IPS-11a (cell line): ENCODE data around the gene NCAPH2.
"Not testable (repeated sequence)": the region's sequence is repeated elsewhere in the genome, so short reads cannot be mapped to it uniquely, and the experiment has no call there.

Experiments used
- H3K4me3 ChIP-seq: one replicate; pipeline ENCODE4 v1.5.1; 2013; ENCODE audit warnings: low read depth, low read length, control low read depth

NCAPH2 gene

GRCh38 chr22:50529416-50529896 lies 21.4 kb downstream of the NCAPH2 start:
- H3K4me3 ChIP-seq, result no peak overlapping the region

DNA sequence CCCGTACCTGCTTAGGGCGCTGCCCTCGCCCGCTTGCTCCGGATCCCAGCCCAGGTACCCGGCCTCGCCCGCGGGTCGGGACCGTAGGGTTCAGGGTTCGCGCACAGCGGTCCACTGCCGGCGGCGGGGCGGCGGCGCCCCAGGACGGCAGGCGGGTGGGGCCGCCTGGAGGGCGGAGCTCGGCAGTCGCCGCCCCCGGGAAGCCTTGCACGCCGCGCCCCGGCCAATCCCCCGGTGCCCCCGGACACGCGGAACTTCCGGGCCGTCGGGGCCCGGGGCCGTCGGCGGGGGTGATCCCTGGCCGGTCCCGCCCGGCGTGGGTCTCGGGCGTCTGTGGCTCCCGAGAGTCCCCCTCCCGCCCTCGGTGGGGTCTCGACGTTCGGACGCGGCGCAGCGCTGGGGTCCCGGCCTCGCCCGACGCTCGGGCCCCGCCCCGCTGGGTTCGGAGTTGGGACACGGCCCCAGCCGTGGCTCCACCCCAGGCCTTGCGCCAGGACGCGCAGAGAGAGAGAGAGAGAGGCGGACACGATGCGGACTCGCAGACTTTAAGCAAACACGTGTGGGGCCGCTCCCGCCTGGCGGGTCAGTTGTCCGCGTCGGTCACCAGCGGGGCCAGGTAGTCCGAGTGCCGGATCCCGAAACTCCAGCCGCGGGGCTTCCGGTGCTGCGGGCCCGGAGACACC lies 22.0 kb downstream of the NCAPH2 start, which contains the start of gene TYMP:
Gene TYMP, minus strand, starts transcription at position 116 of the 683 bp plus-strand sequence. CDS start 303 bp downstream, outside the sequence.
- peak within 1 kb of the TSS; percentile 27 for H3K4me3 ChIP-seq

DNA sequence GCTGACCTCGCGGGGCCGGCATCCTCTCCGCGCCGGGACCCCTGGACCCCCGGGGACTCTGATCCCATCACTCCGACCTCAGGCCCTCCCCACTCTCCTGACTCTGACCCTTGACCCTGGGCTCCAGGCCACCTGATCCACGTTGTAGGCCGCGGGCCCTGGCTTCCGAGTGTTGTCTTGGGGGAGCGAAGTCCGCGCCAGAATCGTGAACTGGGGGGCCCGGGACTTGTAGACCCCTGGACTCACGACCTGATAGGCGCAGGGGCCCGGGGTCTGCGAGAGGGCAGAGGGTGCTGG lies 22.5 kb downstream of the NCAPH2 start:
- H3K4me3 ChIP-seq, result peak overlapping the region; percentile 27

GRCh38 chr22:50530877-50531545 lies 23.0 kb downstream of the NCAPH2 start:
- H3K4me3 ChIP-seq, result no peak overlapping the region

DNA sequence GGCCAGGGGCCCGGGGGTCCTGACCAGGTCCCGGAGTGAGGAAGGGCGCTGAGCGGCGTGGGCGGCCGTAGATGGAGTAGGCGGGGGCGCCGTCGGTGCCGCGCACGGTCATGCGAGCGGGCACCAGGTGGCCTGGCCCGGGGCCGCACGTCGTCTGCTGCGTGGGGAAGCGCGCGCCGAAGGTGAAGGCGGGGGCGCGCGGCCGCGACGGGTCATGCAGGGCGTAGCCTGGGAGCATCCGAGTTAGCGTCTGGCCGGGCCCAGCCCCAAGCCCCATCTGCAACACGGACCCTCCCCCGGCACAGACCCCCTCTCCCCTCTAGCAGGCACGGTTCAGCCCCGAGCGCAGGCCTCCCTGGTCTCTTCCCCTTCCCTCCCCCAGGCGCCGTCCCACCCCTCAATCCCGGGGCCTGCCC lies 23.5 kb downstream of the NCAPH2 start:
- peak overlapping the region; percentile 28 for H3K4me3 ChIP-seq

DNA sequence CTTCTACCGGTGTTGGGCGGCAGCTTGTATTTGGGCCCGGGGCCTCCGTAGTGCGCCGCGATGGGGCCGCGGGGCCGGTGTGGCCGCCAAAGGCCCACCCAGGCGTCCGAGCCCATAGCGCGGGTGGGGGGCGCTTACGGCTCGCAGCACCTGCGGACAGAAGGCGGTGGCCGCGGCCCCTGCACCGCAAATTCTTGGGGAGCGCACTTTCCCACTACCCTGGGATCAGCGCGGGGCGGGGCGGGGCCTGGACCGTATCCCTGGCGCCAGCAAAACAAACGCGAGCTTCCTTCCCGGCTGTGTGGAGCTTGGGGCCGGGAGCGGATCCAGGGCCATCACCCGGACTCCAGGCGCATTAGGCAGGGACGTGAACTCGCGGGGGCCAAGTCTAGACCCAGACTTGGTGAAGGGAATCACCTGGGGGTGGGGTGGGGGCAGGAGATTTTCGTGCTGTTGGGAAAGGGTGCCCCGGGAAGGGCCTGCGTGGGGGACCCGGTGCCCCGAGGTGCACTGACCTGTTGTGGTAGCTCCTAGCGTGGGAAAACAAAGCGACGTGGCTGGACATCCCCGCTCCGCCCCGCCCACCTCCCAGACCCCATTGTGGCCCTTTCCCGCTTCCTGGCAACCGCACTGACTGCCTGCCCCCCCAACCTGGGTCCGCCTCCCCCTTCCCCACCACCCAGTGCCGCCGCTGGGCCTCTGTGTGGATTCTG lies 24.1 kb downstream of the NCAPH2 start:
- peak overlapping the region; percentile 28 for H3K4me3 ChIP-seq

DNA sequence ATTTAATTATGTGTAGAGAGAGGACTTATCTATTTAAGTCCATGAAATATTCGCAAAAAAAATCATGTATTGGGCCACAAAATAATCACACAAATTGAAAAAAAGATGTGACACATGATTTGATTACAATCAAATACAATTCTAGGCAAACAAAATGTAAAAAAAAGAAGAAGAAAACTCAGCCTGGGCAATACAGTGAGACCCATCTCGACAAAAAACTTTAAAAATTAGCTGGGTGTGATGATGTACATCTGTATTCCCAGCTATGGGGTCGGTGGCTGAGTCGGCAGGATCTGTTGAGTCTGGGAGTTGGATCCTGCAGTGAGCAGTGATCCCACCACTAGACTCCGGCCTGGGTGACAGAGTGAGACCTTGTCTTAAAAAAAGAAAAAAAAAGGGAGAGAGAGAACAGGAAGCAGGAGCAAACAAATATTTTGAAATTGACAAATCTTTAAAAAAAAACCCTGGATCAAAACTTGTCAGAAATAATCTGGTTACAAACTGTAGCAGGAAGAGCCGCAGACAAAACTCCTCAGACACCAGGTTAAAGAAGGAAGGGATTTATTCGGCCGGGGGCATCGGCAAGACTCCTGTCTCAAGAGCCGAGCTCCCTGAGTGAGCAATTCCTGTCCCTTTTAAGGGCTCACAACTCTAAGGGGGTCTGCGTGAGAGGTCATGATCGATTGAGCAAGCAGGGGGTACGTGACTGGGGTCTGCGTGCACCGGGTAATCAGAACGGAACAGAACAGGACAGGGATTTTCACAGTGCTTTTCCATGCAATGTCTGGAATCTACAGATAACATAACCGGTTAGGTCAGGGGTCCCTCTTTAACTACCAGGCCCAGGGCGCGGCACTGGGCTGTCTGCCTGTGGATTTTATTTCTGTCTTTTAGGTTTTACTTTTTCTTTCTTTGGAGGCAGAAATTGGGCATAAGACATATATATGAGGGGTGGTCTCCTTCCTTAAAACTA lies 25.1 kb downstream of the NCAPH2 start:
- no peak overlapping the region for H3K4me3 ChIP-seq

DNA sequence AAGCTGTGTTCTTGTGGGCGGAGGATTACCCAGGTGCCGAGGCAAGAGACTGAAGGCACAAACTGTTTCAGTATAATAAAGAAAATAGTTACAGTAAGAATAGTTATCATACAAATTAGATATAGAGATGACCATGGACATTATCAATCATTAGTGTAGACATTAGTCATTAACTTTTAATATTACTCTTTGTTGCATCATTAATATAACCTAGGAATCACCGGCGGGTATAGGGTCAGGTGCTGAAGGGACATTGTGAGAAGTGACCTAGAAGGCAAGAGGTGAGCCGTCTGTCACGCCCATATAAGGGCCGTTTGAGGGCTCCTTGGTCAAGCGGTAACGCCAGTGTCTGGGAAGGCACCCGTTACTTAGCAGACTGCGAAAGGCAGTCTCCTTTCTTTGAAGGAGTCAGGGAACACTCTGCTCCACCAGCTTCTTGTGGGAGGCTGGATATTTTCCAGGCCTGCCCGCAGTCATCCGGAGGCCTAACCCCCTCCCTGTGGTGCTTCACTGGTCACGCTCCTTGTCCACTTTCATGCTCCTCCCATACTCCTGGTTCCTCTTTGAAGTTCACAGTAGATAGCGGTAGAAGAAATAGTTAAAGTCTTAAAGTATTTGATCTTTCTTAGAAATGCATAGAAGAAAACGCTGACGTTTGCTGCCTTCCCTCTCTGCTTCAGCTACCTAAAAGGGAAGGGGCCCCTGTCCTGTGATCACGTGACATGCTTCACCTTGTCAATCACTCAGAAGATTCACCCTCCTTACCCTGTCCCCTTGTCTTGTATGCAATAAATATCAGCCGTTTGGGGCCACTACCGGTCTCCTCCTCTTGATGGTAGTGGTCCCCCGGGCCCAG lies 26.1 kb downstream of the NCAPH2 start:
- not testable (repeated sequence) for H3K4me3 ChIP-seq

GRCh38 chr22:50535113-50535512 lies 27.1 kb downstream of the NCAPH2 start:
- H3K4me3 ChIP-seq, result no peak overlapping the region

DNA sequence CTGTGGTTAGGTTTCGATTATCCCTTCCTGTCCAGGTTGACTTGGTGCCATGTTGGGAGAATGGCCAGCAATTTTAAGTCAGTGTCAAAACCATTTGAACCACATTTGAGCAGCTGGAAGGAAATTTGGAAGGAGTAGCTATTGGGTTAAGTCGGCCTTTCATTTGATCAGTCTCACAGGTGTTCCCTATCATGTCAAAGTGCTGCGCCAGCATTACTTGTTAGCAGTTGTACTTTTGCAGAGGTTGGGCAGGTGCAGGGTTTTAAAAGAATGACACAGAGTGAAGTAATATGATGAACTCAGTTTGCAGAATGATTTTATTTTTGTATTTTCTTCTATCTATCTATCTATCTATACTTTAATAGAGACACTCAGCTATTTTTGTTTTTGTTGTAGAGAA lies 28.2 kb downstream of the NCAPH2 start:
- no peak overlapping the region for H3K4me3 ChIP-seq

GRCh38 chr22:50537765-50538164 lies 29.7 kb downstream of the NCAPH2 start:
- H3K4me3 ChIP-seq, result no peak overlapping the region

DNA sequence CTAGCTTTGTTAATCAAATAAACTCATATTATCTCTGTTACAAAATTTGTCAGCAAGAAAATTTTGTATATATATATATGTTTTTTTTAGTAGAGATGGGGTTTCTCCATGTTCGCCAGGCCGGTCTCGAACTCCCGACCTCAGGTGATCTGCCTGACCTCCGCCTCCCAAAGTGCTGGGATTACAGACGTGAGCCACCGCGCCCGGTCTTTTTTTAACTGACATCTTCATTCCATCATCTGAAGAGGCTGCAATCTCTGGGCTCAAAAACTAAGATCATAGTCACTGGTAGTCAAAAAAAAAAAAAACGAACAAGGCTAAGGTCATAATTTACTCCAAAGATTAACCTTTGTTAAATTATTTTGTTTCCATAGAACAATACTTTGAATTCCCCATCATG lies 32.4 kb downstream of the NCAPH2 start:
- H3K4me3 ChIP-seq, result no peak overlapping the region

- H3K4me3 ChIP-seq, result not testable (repeated sequence)
These were observed 33.6 kb downstream of the NCAPH2 start for GRCh38 chr22:50541667-50542026.

DNA sequence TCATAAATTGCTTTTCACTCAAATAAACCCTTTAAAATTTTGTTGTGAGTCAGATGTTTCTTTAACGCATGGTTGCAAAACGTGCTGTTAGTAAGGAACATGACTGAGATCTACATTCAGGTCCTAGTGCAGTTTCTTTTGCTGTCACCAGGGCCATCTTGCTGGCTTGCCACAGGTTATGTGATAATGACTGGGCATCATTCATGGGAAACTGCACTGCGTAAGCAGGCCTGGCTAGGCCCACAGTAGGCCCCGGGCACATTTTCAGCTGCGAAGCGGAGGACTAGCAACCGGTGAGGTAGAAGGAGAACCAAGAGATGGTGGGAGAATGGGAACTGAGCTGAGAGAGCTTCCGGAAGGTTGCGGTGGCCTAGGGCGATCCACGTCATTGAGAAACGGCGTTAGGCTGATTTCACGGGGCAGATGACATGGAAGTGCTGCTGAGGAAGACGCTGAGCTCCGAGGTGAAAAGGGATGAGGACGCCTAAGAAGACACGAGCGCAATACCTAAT lies 34.4 kb downstream of the NCAPH2 start:
- H3K4me3 ChIP-seq, result no peak overlapping the region

DNA sequence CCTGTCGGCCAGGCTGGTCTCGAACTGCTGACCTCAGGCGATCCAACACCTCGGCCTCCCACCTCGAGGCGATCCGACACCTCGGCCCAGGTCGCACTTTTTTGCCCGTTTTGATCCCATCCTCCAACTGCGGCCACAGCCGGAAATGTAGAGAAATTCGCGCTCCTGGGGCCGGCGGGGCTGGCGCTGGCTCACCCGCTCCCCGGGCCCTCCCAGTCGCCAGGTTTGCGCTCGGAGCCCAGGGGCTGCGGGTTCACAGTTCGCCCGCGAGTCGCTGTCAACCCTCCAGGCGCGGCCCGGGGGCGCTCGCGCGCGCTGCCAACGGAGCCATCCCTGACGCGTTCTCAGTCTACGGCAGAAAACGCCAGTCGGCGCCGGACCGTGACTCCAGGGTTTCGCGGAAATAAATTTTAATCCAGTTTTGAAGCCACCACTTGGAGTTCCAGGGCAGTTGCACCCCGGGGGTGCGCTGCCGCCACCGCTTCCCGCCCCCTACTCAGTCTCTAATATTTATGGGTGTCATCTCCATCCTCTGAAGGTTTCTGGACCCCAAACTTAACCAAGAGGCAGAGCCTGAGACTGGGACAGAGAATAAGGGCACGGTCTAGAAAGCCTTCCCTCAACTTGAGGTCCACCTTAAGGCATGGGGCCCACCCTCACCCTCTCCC lies 36.2 kb downstream of the NCAPH2 start:
- no peak overlapping the region for H3K4me3 ChIP-seq

DNA sequence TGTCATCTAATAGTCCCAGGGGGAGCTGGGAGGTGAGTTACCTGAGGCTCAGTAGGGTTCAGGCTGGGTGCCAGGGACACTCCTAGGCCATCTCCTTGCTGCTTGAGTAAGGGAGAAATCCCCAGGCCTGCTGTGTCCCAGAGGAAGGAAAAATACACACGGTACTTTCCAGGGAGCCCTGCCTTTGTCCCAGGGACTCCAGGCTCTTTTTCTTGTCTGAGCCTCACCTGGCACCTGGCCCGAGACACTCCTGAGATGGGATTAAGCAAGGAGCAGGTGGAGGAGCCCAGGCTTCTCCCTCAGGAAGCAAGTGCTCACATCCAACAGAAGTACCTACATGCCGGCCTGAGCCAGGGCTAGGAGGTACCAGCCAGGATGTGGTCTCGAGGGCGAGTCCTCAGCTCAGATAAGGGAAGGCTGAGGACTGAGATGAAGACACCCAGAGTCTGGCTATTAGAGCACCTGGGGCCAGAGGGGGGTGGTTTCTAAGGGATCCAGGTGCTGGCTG lies 36.8 kb downstream of the NCAPH2 start:
- no peak overlapping the region for H3K4me3 ChIP-seq

DNA sequence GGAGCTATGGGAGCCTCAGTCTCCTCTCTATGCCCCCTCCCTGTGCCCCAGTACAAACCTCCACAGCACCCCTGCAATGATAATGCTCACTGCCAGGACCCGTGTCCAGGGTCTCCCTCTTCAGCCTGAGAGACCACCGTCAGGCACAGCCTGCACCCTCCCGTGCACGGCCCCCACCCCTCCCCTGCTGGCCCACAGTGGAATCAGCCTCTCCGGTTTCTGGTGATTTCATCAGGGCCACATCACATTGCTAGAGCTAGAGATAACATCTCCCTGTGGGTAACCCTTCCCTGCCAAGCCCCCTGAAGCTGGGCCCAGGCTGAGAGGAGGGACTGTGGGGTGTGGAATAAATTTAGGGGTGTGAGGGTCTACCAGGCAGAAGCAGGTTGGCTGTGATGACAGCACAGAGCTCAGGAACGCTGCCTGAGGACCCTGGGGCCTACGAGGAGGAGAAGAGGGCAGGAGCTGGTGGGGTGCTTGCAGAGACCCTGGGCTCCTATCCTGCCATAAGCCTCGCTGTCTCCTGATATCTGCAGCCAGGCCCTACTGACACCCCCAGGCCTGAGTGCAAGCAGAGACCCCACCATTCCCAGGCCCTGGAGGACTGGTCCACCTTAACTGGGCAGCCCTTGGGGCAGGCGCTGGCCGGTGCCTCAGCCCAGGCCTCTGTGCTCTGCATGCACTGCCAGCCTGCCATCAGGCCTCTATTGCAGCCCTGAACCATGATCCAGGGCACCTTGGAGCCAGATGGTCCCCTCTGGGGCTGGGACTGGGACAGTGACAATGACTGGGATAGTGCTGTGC lies 37.7 kb downstream of the NCAPH2 start, which contains the start of gene KLHDC7B:
Gene KLHDC7B, plus strand, starts transcription at position 378 of the 804 bp plus-strand sequence. Its CDS starts 345 bp downstream, at position 723.
- no peak within 1 kb of the TSS for H3K4me3 ChIP-seq
